LHCN-M2 (cell line): ENCODE results near the gene DCAF6. TPM values are rescaled to one million over a fixed set of nuclear protein-coding genes. Genes with fewer than 3 reads are reported as not detected.
"Not testable (repeated sequence)": the region's sequence is repeated elsewhere in the genome, so short reads cannot be mapped to it uniquely, and the experiment has no call there.

Experiments used
- DNase-seq: peaks from one replicate; pipeline ENCODE4 v3.0.0-alpha.2; 2012; ENCODE audit warnings: low read depth
- polyA plus RNA-seq: library from polyadenylated mRNA; unstranded; fragments of >200 nt; gene quantifications from one replicate; pipeline ENCODE4 v1.2.1, GENCODE V29; 2012; ENCODE audit warnings: missing spikeins
- total RNA-seq: library from RNA; depleted of rRNA; stranded (reverse); fragments of >200 nt; gene quantifications from 2 replicates; pipeline ENCODE4 v1.2.3, GENCODE V29; 2014; rRNA removed

Gene DCAF6
- 36.9 and 46.5 TPM in 2 replicates for total RNA-seq
- polyA plus RNA-seq, result 54.9 TPM

- peak; percentile 98 for DNase-seq
Observed at GRCh38 chr1:167936068-167936929, at the start of gene DCAF6. TSS of gene DCAF6 (plus strand) at chr1:167936683. CDS start at chr1:167936912, 229 bp downstream.

GRCh38 chr1:167887187-167887586 is 49.3 kb upstream of the DCAF6 start:
- DNase-seq, result not testable (repeated sequence)

- no peak for DNase-seq
Observed at GRCh38 chr1:167890400-167890799, 46.1 kb upstream of the DCAF6 start.

GRCh38 chr1:167893798-167894197 is 42.7 kb upstream of the DCAF6 start:
- DNase-seq, result no peak

GRCh38 chr1:167898578-167899222 is 37.8 kb upstream of the DCAF6 start:
- no peak for DNase-seq

- peak; percentile 9 for DNase-seq
Observed at GRCh38 chr1:167899253-167899681, 37.2 kb upstream of the DCAF6 start.

GRCh38 chr1:167900907-167901306 is 35.6 kb upstream of the DCAF6 start:
- DNase-seq, result no peak

- DNase-seq, result peak; percentile 70
Observed at GRCh38 chr1:167904652-167905130, 31.8 kb upstream of the DCAF6 start.

GRCh38 chr1:167905182-167905581 is 31.3 kb upstream of the DCAF6 start:
- peak; percentile 65 for DNase-seq

- DNase-seq, result peak; percentile 19
Observed at GRCh38 chr1:167905671-167906070, 30.8 kb upstream of the DCAF6 start.

GRCh38 chr1:167909691-167910180 is 26.7 kb upstream of the DCAF6 start:
- DNase-seq, result no peak

- no peak for DNase-seq
Observed at GRCh38 chr1:167910530-167910929, 26.0 kb upstream of the DCAF6 start.

- DNase-seq, result no peak
Observed at GRCh38 chr1:167911413-167911812, 25.1 kb upstream of the DCAF6 start.

GRCh38 chr1:167912294-167912693 is 24.2 kb upstream of the DCAF6 start:
- DNase-seq, result no peak

- no peak for DNase-seq
Observed at GRCh38 chr1:167913895-167914496, 22.5 kb upstream of the DCAF6 start, which contains the start of gene ADCY10. TSS of gene ADCY10 (minus strand) at chr1:167914134. CDS start at chr1:167905140, 8,994 bp downstream.

GRCh38 chr1:167915569-167915968 is 20.9 kb upstream of the DCAF6 start:
- DNase-seq, result no peak

- DNase-seq, result no peak
Observed at GRCh38 chr1:167916766-167917511, 19.5 kb upstream of the DCAF6 start.

- peak; percentile 19 for DNase-seq
Observed at GRCh38 chr1:167922023-167922422, 14.5 kb upstream of the DCAF6 start.

GRCh38 chr1:167922611-167923074 is 13.8 kb upstream of the DCAF6 start:
- no peak for DNase-seq

GRCh38 chr1:167923324-167924056 is 13.0 kb upstream of the DCAF6 start:
- DNase-seq, result no peak
